Measurements from ENCODE around the gene SRP54.
"Not testable (repeated sequence)": the region's sequence is repeated elsewhere in the genome, so short reads cannot be mapped to it uniquely, and the experiment has no call there.

Gene SRP54

GRCh38 chr14:34982421-34983147 lies at the start of gene SRP54:
SRP54 (plus strand) TSS chr14:34982992; CDS start chr14:34996710, 13,718 bp downstream.
- peak; percentile 99 to 100 for DNase-seq

DNA sequence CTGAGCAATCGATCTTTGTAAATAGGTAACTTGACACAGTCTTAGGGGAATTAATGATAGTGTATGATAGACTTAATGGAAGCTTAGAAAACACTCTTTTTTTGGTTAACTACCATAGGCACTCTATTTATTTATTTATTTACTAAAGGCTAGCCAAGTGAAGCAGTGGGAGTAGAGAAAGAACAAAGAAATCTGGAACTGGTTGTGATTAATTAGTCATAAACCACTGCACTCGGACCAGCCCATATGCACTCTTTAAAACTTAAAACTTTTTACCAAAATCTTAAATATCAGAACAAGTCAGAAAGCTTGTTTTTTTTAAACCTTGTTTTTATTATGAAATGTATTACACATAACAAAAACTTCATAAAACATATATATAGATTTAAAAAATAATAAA lies 49.5 kb upstream of the SRP54 start:
- DNase-seq: no peak

DNA sequence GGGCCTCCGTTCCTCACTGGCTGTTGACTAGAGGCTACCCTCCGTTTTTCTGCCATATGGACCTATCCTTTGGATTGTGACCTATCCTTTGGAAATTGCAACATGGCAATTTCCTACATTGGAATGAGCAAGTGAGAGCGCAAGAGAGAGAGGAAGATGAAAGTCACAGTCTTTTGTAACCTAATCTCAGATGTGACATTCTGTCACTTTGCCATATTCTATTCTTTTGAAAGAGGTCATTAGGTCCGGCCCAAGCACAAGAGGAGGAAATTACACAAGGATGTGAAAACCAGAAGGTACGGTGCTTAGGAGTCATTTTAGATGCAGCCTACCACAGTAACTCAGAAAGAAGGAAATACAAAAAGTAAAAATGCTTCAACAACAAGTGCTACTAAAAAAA lies 47.3 kb upstream of the SRP54 start:
- peak in 1 of 2 experiments; percentile 30 for DNase-seq

DNA sequence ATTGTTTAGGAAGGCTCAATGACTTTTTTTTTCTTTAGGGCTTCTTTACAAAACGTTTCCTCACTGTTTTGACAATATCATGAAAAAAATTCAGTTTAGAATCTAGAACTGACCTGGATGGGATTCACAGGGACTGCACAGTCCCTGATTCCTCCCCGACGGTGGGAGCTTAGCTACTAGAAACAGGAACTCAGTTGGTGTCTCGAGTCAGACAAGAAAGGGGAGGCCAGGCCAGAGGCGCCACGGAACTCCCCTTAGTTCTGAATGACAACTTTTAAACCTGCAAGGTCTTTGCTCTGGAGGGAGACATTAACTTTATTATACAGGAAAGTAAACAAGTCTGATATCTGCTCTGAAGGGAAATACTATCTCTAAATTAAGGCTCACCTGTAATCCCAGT lies 45.4 kb upstream of the SRP54 start:
- DNase-seq: no peak

- DNase-seq: no peak
Measured at GRCh38 chr14:34937876-34938275, 44.9 kb upstream of the SRP54 start.

- no peak for DNase-seq
Measured at GRCh38 chr14:34943506-34943905, 39.3 kb upstream of the SRP54 start.

GRCh38 chr14:34944744-34945143 lies 38.0 kb upstream of the SRP54 start:
- DNase-seq: no peak

- no peak for DNase-seq
Measured at GRCh38 chr14:34946699-34947098, 36.1 kb upstream of the SRP54 start.

DNA sequence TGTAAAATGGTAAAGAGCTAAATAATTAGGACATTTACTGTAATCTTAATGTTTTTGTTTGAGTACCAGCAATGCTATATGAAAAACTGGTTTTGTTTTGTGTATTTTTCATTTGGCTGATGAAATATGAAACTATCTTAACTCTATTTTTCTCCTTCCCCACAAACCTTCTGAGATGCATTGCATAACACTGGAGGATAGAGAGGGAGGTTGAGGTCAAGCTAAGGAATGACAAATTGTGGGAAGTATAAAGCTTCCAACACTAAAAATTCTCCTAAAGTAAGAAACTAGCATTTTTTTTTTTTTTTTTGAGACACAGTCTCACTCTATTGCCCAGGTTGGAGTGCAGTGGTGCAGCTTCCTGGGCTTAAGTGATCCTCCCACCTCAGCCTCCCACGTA lies 31.5 kb upstream of the SRP54 start:
- DNase-seq: no peak

DNA sequence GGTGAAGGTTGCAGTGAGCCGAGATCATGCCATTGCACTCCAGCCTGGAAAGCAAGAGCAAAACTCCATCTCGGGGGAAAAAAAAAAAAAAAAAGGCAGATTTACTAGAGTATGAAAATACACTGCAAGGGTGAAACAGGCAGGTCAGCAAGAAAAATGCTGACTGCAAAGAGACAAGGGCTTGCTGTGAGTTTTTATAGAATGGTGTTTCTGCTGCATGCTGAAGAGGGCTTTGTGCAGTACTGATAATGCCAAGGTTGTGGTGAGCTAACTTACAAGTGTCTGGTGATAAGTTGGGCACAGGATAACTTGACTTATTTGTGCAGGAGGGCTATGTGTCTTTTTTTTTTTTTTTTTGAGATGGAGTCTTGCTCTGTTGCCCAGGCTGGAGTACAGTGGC lies 25.9 kb upstream of the SRP54 start:
- no peak for DNase-seq

- no peak for DNase-seq
Measured at GRCh38 chr14:34957771-34958286, 25.0 kb upstream of the SRP54 start.

DNA sequence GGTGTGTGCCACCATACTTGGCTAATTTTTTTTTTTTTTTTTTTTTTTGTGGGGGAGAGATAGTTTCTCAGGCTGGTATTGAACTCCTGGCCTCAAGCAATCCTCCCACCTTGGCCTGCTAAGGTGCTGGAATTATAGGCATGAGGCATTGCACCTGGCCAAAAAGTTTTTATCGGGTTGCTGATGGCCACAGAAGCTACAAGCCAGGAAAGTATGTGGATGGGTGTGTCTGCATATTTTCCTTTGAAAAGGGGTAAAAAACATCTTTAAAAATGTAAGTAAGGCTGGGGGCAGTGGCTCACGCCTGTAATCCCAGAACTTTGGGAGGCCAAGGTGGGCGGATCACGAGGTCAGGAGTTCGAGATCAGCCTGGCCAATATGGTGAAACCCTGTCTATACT lies 20.7 kb upstream of the SRP54 start:
- DNase-seq: not testable (repeated sequence)

- DNase-seq: no peak
Measured at GRCh38 chr14:34964977-34965764, 17.6 kb upstream of the SRP54 start.

DNA sequence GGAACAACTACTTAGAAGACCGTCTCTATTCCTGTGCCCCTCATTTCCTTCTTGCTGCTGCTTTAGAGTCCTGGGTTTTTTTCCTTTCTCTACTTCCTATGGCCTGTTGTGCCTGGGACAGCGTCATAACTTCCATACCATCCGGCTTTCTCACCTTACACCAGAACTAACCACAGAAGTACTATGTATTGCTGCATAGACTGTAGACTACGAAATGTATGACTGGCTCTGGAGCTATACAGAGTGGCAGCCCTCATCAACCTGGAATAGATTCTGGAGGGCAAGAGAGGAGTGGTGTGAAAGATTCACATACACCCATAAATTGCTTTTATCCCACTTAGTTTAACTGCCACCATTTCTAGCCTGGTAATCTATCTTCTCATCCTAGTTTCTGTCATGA lies 16.9 kb upstream of the SRP54 start:
- DNase-seq: no peak

DNA sequence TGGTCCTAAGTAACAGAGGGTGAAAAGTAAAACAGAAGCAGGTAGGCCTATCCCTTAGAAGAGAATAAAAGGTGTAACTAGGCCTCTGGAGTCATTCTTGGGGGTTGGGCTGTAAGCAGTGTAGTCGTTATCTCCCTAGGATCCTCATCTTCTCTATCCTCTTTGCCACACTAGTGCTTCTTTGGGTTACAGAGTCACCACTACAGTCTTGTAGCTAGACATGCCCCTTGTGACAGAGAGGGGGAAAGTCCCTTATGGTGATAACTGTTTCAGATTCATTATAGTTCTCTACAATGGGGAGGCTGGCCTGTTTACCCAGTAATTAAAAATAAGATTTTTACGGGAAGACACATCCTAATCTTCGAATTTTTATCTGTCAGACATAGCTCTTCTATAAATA lies 16.4 kb upstream of the SRP54 start:
- DNase-seq: no peak

DNA sequence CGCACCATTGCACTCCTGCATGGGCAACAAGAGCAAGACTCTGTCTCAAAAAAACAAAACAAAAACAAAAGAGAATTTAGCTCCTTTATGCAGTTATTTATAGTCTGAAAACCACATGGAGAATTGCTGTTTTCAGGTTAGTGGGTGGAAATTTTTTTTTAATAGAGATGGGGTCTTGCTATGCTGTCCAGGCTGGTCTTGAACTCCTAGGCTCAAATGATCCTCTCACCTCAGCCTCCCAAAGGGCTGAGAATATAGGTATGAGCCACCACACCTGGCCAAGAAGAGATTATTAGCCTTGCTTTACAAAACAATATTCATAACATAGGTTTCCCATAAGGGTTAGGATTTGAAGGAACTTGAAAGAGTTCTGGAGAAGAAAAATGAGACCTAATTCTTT lies 12.1 kb upstream of the SRP54 start:
- no peak for DNase-seq

- no peak for DNase-seq
Measured at GRCh38 chr14:34971381-34971780, 11.4 kb upstream of the SRP54 start.

- DNase-seq: no peak
Measured at GRCh38 chr14:34971801-34972200, 11.0 kb upstream of the SRP54 start.

GRCh38 chr14:34978444-34978843 lies 4.3 kb upstream of the SRP54 start:
- no peak for DNase-seq

GRCh38 chr14:34980337-34980900 lies 2.4 kb upstream of the SRP54 start:
- no peak for DNase-seq

GRCh38 chr14:34981743-34982420 lies 910 bp upstream of the SRP54 start:
- peak; percentile 57 to 61 for DNase-seq

DNA sequence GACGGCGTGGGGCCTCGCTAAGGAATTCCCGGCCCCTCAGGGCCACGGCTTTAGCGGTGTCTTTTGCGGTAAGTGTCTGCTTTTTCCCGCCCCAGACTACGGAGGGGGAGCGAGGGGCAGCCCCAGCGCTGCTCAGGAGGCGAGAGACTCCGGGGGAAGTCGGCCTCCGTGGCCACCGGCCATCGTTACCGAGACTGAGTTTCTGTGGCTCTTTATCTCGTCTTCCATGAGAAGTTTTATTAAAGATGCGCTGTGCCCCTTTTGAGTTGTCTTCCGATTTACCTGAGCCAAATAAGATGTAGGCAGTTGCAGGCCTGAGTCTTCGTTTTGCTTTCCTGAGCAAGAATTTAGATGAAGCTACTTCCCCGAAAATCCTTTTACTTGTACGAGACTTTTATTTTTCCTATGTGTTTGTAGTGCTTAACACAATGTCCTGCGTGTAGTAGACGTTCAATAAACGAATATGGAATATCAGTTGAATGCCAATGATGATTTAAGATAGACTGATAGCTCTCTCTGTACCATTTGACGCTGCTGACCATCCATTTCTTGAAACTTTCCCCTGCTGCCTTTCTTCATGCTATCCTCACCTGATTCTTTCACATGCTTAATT lies 462 bp downstream of the SRP54 start:
- no peak for DNase-seq

DNA sequence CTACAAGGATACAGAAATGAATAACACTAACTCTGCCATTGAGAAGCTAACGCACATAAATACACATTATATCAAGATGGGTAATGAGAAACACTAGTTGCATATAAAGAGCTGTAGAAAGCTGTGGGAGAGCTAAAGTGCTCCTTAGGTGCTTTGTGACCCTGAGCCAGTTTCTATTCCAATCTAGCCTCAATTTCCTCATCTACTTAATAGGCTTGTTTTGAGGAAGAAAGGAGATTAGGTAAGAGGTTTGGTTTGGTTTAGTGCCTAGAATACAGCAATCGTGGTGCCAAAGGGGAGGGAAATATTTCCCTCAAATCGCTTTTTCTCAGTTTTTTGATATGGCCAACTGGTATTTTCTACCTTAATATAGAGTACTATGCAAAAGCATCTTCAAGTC lies 994 bp downstream of the SRP54 start:
- DNase-seq: no peak
